IMR-90 (cell line): ENCODE measurements around the gene TLCD4.

ENCODE experiments used
- CEBPB ChIP-seq: IDR thresholded peaks from 2 replicates; pipeline ENCODE4 v1.6.1; 2012; ENCODE audit warnings: low read depth, low read length, improper control_type of control experiment
- TF ChIP-seq, protein P1 (sequence below): conservative IDR thresholded peaks from 2 replicates; pipeline ENCODE4 v1.5.1; 2012; ENCODE audit warnings: mild to moderate bottlenecking, low read depth, low read length, improper control_type of control experiment

DNA sequence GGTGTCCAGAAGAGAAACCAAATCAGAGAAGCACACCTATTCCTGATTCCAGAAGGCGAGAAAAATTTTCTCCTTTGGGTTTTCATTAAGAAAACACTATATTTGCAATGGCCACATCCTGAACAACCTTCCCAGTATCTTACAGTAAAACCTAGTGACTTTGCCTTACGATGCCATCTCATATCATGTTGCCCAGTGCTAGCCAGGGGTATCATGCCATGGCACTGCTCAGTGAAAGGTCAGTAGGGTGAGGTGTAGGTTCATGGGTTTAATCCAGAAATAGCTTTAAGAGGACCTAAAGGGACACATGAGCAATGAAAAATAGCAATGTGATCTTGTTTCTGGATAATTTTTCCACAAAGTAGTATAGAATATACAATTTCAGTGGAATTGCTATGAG is 7.2 kb downstream of the TLCD4 start:
- TF ChIP-seq, protein P1, sequence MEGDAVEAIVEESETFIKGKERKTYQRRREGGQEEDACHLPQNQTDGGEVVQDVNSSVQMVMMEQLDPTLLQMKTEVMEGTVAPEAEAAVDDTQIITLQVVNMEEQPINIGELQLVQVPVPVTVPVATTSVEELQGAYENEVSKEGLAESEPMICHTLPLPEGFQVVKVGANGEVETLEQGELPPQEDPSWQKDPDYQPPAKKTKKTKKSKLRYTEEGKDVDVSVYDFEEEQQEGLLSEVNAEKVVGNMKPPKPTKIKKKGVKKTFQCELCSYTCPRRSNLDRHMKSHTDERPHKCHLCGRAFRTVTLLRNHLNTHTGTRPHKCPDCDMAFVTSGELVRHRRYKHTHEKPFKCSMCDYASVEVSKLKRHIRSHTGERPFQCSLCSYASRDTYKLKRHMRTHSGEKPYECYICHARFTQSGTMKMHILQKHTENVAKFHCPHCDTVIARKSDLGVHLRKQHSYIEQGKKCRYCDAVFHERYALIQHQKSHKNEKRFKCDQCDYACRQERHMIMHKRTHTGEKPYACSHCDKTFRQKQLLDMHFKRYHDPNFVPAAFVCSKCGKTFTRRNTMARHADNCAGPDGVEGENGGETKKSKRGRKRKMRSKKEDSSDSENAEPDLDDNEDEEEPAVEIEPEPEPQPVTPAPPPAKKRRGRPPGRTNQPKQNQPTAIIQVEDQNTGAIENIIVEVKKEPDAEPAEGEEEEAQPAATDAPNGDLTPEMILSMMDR, result no peak
- no peak for TF ChIP-seq CEBPB
